ENCODE measurements around the gene ATXN7L1.

ATXN7L1 gene

DNA sequence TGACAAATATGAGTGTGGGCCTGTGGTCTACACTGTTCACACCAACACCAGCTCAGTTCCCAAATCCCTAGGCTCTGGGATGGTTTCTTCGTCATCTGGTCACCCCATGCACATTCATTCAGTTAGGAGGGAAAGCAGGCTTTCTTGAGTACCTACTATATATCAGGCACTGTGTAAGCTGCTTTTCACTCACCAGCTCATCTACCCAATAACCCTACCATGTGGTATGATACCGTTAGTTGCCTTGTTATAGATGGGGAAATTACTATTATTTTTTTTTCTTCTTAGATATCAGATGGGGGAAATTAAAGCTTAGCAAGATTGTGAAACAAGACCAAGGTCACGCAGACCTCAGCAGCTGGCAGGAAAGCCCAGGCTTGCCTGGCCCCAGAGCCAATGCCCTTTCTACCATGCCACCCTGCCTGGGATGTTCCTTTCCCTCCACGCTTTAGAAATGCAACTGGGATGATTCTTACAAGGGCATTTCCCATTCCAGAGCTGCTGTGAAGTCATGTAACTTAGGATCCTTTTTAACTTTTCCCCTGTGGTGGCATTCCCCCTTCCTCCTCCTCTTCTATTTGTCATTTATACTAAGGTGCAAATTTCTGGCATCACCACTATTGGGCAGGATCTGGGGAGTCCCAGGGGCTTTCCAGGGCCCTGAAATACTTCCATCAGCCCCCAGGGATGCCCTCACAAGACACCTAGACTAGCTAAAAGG lies 202.0 kb downstream of the ATXN7L1 start:
- Mint-ChIP-seq H3K4me1 (peaks cover 12% of the 10 kb centered on the region), H3K36me3 (ENCODE audit: low read depth) (no peaks in the 10 kb centered on the region), H3K9me3 (no peaks in the 10 kb centered on the region), H3K27ac (no peak overlapping the region), H3K27me3 (ENCODE audit: low read depth, poor library complexity) (no peaks in the 10 kb centered on the region), H3K4me3 (no peak overlapping the region)
- no peak for DNase-seq
- TF ChIP-seq, protein P1, sequence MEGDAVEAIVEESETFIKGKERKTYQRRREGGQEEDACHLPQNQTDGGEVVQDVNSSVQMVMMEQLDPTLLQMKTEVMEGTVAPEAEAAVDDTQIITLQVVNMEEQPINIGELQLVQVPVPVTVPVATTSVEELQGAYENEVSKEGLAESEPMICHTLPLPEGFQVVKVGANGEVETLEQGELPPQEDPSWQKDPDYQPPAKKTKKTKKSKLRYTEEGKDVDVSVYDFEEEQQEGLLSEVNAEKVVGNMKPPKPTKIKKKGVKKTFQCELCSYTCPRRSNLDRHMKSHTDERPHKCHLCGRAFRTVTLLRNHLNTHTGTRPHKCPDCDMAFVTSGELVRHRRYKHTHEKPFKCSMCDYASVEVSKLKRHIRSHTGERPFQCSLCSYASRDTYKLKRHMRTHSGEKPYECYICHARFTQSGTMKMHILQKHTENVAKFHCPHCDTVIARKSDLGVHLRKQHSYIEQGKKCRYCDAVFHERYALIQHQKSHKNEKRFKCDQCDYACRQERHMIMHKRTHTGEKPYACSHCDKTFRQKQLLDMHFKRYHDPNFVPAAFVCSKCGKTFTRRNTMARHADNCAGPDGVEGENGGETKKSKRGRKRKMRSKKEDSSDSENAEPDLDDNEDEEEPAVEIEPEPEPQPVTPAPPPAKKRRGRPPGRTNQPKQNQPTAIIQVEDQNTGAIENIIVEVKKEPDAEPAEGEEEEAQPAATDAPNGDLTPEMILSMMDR (IDR thresholded peaks at IDR 0.05), result no peak

DNA sequence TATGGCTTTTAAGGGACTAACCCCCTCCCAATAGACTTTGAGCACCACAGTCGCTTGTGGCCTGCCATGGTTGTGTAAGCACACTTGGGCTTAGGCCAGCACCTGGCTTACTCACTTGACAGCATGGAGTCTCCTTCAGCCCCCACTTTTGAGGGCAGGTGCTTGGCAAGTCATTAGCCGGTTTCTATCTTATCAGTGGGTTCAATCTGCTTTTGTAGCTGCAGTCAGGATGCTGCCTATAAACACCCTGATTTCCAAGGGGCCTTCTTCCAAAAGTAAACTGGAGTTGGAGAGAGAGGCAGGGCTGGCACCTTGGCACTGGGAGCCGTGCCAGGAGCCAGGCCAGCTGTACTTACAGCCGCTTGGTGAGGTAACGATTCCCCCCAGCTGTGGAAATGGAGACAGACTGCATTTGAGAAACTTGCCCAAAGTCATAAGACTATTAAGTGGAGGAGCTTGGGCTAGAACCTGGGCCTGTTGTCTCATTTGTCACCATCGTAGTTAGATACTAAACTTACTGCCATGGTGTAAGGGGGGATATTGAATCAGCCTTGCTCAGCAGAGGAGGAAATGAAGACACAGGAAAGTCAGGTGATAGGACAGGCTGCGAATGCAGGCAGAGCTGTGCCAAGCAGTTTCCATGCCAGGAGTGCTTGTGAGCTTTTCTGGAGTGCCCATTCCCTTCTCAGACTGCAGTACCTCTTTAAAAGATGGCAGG lies 202.9 kb downstream of the ATXN7L1 start:
- H3K4me3 Mint-ChIP-seq, result no peak overlapping the region
- TF ChIP-seq, protein P1 (IDR thresholded peaks at IDR 0.05), result no peak
- H3K4me1 Mint-ChIP-seq, result peaks cover 4% of the 10 kb centered on the region
- H3K9me3 Mint-ChIP-seq, result no peaks in the 10 kb centered on the region
- no peak overlapping the region for H3K27ac Mint-ChIP-seq
- no peak for DNase-seq
- H3K36me3 Mint-ChIP-seq (ENCODE audit: low read depth), result no peaks in the 10 kb centered on the region
- no peaks in the 10 kb centered on the region for H3K27me3 Mint-ChIP-seq (ENCODE audit: low read depth, poor library complexity)

DNA sequence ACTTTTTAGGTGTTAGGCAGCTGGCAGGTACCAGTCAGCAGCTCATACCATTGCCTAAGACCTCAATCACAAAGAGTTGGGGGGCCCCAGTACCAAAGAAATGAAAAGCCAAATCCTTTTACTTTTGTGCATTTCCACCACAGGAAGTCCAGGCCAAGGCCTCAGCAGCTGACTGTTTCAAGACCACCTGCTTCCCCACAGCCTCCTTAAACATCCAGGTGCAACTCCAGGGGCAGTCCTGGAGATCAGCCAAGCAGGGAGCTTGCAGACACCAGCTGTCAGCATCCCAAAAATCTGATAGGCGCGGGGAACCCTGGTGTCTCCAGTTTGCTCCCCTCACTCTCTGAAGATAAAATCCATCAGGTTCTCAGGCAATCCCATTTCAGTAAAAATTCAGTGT lies 203.6 kb downstream of the ATXN7L1 start:
- no peak for DNase-seq
- Mint-ChIP-seq H3K9me3 (no peaks in the 10 kb centered on the region), H3K4me3 (no peak overlapping the region), H3K27ac (no peak overlapping the region), H3K36me3 (ENCODE audit: low read depth) (no peaks in the 10 kb centered on the region), H3K4me1 (no peaks in the 10 kb centered on the region), H3K27me3 (ENCODE audit: low read depth, poor library complexity) (no peaks in the 10 kb centered on the region)
- TF ChIP-seq, protein P1 (IDR thresholded peaks at IDR 0.05), result no peak

DNA sequence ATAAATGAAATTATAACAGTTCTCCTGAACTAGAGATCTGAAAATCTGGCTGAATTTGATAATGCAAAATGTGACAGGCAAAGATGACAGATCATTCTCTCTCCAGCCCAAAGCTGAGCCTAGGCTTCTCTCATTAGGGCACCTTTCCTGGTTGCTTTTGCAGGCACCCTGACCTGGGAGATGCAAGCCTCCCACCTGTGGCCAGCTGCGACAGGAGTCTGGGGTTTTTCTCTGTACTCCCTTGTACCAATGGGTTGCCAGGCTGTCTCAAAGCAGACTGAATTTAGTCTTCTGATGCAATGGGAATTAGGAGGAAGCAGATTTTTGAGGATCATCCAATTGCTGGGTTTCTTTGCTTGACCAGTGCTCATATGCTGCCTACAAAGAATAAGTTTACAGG lies 210.1 kb downstream of the ATXN7L1 start:
- no peak for DNase-seq
- H3K27ac Mint-ChIP-seq, result no peak overlapping the region
- peaks cover 10% of the 10 kb centered on the region for H3K4me1 Mint-ChIP-seq
- no peak overlapping the region for H3K4me3 Mint-ChIP-seq
- H3K36me3 Mint-ChIP-seq (ENCODE audit: low read depth), result peaks cover 19% of the 10 kb centered on the region
- TF ChIP-seq, protein P1 (IDR thresholded peaks at IDR 0.05), result no peak
- H3K27me3 Mint-ChIP-seq (ENCODE audit: low read depth, poor library complexity), result peaks cover 4% of the 10 kb centered on the region
- H3K9me3 Mint-ChIP-seq, result no peaks in the 10 kb centered on the region

DNA sequence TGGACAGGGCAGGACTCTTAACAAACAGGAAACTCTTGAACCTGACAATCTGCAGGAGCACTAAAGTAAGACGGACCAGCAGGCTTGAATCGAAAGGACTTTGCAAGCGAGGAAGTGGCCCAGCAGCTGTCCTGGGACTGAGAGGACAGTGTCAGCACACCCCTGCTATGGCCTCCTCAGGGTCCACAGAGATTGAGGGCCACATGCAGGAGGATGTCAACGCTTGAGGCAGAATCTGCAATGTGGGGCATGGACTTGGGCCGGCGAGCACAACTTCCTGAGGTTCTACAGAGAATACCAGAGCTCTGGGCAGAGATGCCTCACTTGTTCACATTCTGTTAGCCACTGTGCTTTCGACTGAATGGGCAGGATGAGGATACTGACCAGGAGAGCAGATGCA lies 210.7 kb downstream of the ATXN7L1 start:
- Mint-ChIP-seq H3K27ac (no peak overlapping the region), H3K4me3 (no peak overlapping the region), H3K27me3 (ENCODE audit: low read depth, poor library complexity) (peaks cover 4% of the 10 kb centered on the region), H3K36me3 (ENCODE audit: low read depth) (peaks cover 24% of the 10 kb centered on the region), H3K9me3 (no peaks in the 10 kb centered on the region), H3K4me1 (peaks cover 10% of the 10 kb centered on the region)
- no peak for DNase-seq
- TF ChIP-seq, protein P1 (IDR thresholded peaks at IDR 0.05), result no peak

All from nephron progenitor cell (in vitro differentiated cells).